ENCODE results near the gene FYN. TPM values are rescaled to one million over a fixed set of nuclear protein-coding genes. Genes with fewer than 3 reads are reported as not detected.

The FYN gene
- total and polyA plus RNA-seq, 2 of the 8 experiments (the other 6 are each of a cell fraction or from before 2014, with no cell fraction given), result 46.8 to 97.2 TPM

DNA sequence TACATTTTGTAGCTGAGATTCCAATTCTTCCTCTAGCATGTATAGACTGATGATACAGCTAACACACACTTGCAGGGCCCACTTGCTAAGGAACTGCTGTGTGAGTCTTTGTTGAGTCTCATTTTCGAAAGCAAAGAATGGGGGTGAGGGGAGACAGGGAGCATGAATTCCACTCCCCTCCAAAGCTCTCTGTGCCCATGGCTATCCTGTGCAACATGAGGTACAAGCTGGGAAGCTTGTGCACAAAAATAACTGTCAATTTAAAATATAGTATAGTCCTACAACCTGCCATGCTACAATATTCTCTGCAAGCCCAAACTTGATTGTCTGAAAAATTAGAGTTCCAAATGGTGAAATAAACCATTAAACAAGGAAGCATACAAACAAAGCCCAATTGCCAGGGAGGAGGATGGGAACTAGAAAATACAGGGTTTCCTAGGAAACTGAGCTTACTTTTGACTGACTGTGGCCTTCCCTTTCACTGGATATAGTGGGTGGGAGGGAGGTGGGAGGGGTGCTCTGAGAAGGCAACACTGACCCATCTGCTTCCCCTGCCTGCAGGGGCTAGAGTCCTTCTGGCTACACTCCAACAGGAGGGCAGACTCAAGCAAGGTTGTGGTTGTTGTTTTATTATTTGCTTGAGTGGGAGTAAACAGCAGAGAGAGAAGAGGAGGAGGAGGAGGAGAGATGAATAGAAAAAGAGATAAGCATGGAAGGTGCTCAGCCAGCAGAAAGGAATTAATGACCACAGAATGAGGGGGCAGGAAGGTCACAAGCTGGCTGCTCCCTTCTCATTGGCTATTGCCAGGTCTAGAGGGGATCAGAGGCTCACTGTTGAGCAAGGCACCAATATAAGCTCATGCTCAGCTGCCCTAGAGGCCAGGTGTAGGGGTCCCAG lies 84.6 kb downstream of the FYN start (continued):
- TF ChIP-seq, protein P1, sequence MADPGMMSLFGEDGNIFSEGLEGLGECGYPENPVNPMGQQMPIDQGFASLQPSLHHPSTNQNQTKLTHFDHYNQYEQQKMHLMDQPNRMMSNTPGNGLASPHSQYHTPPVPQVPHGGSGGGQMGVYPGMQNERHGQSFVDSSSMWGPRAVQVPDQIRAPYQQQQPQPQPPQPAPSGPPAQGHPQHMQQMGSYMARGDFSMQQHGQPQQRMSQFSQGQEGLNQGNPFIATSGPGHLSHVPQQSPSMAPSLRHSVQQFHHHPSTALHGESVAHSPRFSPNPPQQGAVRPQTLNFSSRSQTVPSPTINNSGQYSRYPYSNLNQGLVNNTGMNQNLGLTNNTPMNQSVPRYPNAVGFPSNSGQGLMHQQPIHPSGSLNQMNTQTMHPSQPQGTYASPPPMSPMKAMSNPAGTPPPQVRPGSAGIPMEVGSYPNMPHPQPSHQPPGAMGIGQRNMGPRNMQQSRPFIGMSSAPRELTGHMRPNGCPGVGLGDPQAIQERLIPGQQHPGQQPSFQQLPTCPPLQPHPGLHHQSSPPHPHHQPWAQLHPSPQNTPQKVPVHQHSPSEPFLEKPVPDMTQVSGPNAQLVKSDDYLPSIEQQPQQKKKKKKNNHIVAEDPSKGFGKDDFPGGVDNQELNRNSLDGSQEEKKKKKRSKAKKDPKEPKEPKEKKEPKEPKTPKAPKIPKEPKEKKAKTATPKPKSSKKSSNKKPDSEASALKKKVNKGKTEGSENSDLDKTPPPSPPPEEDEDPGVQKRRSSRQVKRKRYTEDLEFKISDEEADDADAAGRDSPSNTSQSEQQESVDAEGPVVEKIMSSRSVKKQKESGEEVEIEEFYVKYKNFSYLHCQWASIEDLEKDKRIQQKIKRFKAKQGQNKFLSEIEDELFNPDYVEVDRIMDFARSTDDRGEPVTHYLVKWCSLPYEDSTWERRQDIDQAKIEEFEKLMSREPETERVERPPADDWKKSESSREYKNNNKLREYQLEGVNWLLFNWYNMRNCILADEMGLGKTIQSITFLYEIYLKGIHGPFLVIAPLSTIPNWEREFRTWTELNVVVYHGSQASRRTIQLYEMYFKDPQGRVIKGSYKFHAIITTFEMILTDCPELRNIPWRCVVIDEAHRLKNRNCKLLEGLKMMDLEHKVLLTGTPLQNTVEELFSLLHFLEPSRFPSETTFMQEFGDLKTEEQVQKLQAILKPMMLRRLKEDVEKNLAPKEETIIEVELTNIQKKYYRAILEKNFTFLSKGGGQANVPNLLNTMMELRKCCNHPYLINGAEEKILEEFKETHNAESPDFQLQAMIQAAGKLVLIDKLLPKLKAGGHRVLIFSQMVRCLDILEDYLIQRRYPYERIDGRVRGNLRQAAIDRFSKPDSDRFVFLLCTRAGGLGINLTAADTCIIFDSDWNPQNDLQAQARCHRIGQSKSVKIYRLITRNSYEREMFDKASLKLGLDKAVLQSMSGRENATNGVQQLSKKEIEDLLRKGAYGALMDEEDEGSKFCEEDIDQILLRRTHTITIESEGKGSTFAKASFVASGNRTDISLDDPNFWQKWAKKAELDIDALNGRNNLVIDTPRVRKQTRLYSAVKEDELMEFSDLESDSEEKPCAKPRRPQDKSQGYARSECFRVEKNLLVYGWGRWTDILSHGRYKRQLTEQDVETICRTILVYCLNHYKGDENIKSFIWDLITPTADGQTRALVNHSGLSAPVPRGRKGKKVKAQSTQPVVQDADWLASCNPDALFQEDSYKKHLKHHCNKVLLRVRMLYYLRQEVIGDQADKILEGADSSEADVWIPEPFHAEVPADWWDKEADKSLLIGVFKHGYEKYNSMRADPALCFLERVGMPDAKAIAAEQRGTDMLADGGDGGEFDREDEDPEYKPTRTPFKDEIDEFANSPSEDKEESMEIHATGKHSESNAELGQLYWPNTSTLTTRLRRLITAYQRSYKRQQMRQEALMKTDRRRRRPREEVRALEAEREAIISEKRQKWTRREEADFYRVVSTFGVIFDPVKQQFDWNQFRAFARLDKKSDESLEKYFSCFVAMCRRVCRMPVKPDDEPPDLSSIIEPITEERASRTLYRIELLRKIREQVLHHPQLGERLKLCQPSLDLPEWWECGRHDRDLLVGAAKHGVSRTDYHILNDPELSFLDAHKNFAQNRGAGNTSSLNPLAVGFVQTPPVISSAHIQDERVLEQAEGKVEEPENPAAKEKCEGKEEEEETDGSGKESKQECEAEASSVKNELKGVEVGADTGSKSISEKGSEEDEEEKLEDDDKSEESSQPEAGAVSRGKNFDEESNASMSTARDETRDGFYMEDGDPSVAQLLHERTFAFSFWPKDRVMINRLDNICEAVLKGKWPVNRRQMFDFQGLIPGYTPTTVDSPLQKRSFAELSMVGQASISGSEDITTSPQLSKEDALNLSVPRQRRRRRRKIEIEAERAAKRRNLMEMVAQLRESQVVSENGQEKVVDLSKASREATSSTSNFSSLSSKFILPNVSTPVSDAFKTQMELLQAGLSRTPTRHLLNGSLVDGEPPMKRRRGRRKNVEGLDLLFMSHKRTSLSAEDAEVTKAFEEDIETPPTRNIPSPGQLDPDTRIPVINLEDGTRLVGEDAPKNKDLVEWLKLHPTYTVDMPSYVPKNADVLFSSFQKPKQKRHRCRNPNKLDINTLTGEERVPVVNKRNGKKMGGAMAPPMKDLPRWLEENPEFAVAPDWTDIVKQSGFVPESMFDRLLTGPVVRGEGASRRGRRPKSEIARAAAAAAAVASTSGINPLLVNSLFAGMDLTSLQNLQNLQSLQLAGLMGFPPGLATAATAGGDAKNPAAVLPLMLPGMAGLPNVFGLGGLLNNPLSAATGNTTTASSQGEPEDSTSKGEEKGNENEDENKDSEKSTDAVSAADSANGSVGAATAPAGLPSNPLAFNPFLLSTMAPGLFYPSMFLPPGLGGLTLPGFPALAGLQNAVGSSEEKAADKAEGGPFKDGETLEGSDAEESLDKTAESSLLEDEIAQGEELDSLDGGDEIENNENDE (IDR thresholded peaks at IDR 0.05; ENCODE audit: insufficient replicate concordance, low read length), result no peak
- no peak for TF ChIP-seq JUND (IDR thresholded peaks at IDR 0.05; ENCODE audit: low read length)
- no peak for TF ChIP-seq SIRT6 (IDR thresholded peaks at IDR 0.05; ENCODE audit: low read length)
- no peak for TF ChIP-seq RXRA (IDR thresholded peaks at IDR 0.05; ENCODE audit: insufficient read depth, low read depth, low read length)
- TF ChIP-seq RNF2 (IDR thresholded peaks at IDR 0.05; ENCODE audit: borderline replicate concordance, low read depth, low read length, missing control alignments, poor library complexity, severe bottlenecking), result no peak
- TF ChIP-seq CREB1 (IDR thresholded peaks at IDR 0.05), result no peak
- TF ChIP-seq SP4 (IDR thresholded peaks at IDR 0.05; ENCODE audit: low read length), result no peak
